GM18517 (cell line): ENCODE measurements around the gene SUSD5.

Experiments used
- ATAC-seq: cut with Tn5 transposase; IDR thresholded peaks from one replicate; pipeline ENCODE4 v1.9.1; 2021; ENCODE audit warnings: mild to moderate bottlenecking, moderate library complexity; ENCODE audit not compliant: unreplicated experiment

Gene SUSD5

GRCh38 chr3:33218446-33219174 lies at the start of gene SUSD5:
SUSD5 (minus strand) TSS chr3:33218810; CDS start chr3:33218797, 13 bp downstream.
- no peak for ATAC-seq

GRCh38 chr3:33260104-33260503 lies 41.5 kb upstream of the SUSD5 start:
- no peak for ATAC-seq

GRCh38 chr3:33256249-33256648 lies 37.6 kb upstream of the SUSD5 start:
- ATAC-seq: no peak

- no peak for ATAC-seq
These were observed 32.1 kb upstream of the SUSD5 start for GRCh38 chr3:33250712-33251111.

DNA sequence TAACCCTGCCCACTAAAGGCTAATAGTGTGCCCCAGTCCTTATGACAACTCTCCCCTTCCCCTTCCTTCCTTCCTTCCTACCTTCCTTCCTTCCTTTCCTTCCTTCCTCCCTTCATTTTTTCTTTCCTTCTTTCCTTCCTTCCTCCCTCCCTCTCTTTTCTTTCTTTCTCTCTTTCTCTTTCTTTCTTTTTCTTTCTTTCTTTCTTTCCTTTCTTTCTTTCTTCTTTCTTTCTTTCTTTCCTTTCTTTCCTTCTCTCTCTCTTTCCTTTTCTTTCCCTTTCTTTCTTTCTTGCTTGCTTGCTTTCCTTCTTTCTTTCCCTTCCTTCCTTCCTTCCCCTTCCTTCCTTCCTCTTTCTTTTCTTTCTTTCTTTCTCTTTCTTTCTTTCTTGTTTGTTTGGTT lies 28.2 kb upstream of the SUSD5 start:
- no peak for ATAC-seq

- no peak for ATAC-seq
These were observed 21.7 kb upstream of the SUSD5 start for GRCh38 chr3:33240261-33240660.

DNA sequence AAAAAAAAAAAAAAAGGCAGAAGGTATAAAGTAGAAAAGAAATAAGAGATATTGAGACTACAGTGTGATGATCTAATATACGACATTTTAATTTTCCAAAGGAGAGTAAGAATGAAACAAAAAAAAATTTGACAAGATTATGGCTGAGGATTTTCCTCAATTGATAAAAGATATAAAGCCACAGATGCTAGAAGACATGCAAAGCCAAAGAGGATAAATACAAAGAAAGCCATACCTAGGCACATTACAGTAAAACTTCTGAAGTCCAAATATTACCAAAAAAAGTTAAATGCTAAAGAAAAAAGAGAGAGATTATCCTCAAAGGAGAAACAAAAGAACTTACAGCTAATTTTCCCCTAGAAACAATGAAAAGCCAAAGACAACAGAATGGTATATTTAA lies 20.3 kb upstream of the SUSD5 start:
- no peak for ATAC-seq

DNA sequence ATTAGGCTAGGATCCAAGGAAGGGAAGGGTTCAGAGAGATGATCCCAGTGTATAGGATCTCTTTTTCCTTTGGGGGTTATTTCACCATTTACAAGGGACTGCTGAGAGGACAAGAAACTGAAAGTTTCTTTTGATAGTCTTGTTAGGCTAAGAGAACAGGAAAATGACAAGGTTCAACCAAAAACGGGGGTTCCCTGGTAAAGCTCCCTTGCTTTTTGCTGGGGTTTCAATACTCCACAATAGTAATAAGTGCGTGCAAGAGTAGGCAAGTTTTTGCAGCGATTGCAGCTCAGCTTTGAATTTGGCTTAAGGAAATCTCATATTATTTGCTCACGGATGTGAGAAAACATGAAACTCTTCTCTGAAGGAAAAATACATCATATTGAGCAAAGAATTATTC lies 18.8 kb upstream of the SUSD5 start:
- no peak for ATAC-seq

- ATAC-seq: no peak
These were observed 17.4 kb upstream of the SUSD5 start for GRCh38 chr3:33236005-33236404.

GRCh38 chr3:33233884-33234283 lies 15.3 kb upstream of the SUSD5 start:
- no peak for ATAC-seq

DNA sequence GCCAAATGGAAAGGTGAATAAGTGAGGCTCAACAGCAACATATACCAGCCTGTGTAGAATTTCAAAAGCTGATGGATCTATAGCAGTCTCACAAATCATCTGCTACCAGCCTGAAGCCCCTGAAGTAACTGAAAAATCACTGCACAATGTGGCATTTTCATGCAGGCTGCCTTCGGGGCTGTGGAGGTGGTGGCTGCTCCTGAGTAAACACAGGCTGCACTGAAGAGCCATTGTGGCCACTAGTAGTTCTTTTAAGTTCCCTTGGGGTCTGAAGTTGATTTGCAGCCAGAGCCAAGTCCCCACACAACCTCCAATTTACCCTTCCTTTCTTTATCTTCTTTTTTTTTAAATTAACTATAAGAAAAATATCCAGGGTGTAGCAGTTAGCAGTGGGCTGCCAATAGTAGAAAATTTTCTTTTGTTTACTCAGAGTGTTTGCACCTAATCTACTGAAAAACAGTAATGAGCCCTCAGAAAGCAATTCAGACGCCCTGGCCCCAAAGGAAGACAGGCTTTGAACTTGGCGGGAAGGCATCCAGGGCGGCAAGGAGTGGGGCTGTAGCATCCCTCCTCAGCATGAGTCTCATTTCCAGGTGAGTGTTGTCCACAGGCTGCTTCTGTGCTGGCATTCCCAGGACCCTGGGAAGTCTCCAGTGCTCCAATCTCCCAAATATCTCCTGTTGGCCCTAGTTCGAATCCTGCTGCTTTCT lies 13.3 kb upstream of the SUSD5 start:
- ATAC-seq: no peak

DNA sequence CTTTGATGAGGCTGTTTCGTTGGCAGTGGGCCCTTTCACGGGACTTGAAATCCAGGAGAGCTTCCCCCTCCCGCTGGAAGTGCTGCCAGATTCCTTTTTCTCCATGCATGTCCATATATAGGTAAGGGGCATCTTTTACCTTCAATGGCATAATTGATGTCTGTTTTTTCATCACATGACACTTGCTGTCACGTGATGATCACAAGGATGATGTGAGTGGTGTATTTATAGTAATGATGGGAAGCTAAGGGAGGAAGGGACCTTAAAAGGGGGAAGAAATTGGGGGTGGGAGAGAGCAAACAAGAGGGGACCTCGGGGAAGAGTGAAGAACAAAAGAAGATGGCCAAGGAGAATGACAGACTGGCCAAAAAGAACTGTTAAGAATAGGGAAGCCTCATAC lies 11.3 kb upstream of the SUSD5 start:
- ATAC-seq: no peak

DNA sequence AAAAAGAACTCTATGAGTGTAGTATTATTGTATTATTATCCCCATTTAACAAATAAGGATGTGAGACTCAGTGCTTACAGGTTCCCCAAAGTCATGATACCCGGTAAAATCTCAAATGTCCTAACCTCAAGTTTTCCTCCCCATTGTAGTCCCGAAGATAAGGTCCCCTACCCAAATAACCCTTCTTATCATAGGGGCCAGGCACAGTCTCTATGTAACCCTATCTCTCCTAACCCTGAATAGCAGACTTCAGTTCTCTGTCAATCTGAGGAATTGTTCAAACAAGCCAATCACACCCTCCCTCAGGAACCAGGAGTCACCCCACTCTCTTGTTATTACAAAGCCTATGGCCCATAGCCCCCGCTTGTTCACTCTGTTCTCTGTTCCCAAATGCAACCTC lies 10.5 kb upstream of the SUSD5 start:
- no peak for ATAC-seq

- ATAC-seq: no peak
These were observed 2.6 kb upstream of the SUSD5 start for GRCh38 chr3:33221241-33221640.

- no peak for ATAC-seq
These were observed 521 bp upstream of the SUSD5 start for GRCh38 chr3:33219175-33219487.

DNA sequence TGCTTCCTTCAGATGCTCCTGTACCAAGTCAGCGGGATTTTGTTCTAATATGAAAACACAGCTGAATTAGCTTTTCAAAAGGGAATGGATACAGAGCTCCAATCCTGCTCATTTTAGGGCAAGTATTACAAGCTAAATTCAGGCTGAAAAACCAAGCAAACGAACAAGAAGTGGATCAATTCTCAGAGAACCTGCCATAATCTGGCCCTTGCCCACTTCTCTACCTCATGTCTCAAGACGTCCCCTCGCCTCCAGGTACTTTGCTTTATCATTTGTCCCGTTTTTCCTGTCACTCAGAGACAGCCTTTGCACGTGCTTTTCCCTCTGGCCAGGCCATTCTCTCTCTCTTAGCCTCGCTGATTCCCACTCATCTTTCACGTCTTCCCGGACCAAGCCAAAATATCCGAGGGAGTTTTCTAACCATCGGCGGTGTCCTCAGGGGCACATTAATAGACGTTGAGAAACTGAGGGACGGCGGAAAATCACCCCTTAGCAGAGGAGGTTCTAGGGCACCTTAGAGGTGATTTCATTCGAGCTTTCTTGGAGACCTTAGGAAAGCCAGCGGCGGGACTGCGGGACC lies 654 bp downstream of the SUSD5 start:
- no peak for ATAC-seq

DNA sequence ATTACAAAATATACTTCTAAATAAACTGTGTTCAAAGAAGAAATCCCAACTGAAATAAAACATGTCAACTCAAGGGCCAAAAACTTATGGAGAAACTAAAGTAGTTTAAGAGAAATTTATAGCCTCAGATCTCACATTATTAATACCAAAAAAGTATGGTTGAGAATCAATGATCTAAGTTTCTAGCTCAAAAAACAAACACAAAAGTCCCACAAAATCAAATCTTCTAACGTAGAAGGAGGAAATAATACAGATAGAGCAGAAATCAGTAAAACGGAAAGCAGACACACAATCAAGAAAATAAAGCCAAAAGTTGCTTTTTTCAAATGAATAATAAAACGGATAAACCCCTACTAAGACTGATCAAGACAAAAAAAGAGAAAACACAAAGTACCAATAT lies 2.9 kb downstream of the SUSD5 start:
- ATAC-seq: no peak

- no peak for ATAC-seq
These were observed 6.2 kb downstream of the SUSD5 start for GRCh38 chr3:33212406-33212805.

GRCh38 chr3:33211444-33211843 lies 7.2 kb downstream of the SUSD5 start:
- ATAC-seq: no peak

GRCh38 chr3:33209357-33209756 lies 9.3 kb downstream of the SUSD5 start:
- ATAC-seq: no peak

DNA sequence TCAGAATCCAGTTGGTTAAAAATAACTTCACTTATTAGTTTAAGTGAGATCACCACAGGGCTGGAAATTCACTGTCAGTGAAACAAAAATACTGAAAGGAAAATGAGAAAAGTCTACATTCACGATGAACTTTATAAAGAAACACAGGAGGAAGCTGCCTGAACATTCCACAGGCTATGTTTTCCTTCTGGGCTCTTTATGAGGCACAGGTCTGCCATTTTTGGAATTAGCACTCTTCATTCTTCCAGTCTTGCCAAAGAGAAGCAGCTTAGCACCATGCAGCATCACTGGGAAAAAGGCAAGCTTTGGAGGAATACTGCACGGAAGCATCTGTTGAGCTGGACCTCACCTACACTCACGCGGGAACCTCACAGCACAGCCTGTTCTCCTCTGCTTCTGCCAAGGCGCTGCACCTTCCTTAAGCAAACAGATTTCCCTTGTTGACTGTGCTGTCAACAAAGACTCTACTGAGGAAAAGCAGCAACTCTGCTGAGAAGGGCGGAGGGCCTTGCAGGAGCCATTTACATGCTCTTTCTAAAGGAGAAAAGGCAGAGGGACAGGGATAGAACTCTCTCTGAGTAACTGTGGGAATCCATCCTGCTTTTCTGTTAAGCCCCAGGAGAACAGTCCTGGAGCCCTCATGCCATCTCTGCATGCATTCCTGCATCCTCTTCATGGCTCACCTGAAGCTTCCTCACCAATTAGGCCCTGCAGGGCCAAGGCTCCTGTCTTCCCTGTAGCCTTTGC lies 15.7 kb downstream of the SUSD5 start:
- ATAC-seq: no peak

- ATAC-seq: no peak
These were observed 17.4 kb downstream of the SUSD5 start for GRCh38 chr3:33201195-33201594.
